ENCODE results near the gene TRAM2.

The TRAM2 gene

DNA sequence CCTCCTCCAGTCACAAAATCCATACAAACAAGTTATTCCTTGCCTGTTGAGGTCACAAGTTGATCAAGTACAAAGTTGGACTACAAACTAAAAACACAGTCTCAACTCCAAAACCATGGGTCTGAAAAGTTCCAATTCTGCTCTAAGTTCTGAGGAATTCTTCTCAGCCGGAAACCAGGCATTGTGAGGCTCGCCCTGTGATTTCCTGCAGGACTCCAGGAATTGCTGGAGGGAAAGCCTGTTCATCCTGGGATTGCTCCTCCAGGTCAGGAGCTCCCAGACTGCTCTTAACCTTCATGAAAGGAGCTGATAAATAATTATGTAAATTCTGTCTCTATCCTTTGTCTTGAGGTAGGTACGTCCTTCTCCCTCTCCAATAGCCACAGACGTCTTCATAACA is 8.5 kb downstream of the TRAM2 start:
- H3K79me2 ChIP-seq (ENCODE audit: insufficient read depth, low read length) = peaks cover 96% of the 10 kb centered on the region
- no peaks in the 10 kb centered on the region for H3K9me2 ChIP-seq (ENCODE audit: low read depth, low read length)
- H4K20me1 ChIP-seq (ENCODE audit: insufficient read depth, low read length) = no peaks in the 10 kb centered on the region
- no peak overlapping the region for H3K4me2 ChIP-seq (ENCODE audit: low read length)
- peaks cover 40% of the 10 kb centered on the region; the same call in 1 of the 2 replicates for H3K36me3 ChIP-seq (ENCODE audit: insufficient read depth, low read length)
- no peak for TF ChIP-seq EZH2 (IDR thresholded peaks at IDR 0.05; ENCODE audit: borderline replicate concordance, low read length)
- TF ChIP-seq, protein P1, sequence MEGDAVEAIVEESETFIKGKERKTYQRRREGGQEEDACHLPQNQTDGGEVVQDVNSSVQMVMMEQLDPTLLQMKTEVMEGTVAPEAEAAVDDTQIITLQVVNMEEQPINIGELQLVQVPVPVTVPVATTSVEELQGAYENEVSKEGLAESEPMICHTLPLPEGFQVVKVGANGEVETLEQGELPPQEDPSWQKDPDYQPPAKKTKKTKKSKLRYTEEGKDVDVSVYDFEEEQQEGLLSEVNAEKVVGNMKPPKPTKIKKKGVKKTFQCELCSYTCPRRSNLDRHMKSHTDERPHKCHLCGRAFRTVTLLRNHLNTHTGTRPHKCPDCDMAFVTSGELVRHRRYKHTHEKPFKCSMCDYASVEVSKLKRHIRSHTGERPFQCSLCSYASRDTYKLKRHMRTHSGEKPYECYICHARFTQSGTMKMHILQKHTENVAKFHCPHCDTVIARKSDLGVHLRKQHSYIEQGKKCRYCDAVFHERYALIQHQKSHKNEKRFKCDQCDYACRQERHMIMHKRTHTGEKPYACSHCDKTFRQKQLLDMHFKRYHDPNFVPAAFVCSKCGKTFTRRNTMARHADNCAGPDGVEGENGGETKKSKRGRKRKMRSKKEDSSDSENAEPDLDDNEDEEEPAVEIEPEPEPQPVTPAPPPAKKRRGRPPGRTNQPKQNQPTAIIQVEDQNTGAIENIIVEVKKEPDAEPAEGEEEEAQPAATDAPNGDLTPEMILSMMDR (IDR thresholded peaks at IDR 0.05; ENCODE audit: low read length) = no peak
- H3K4me3 ChIP-seq (ENCODE audit: low read depth, low read length, poor library complexity, severe bottlenecking) = no peak overlapping the region
- no peaks in the 10 kb centered on the region for H3F3A ChIP-seq (ENCODE audit: insufficient read depth, low read length)
- H3K4me1 ChIP-seq (ENCODE audit: insufficient read depth, low read length, severe bottlenecking) = peaks cover 98% of the 10 kb centered on the region
- peak overlapping the region; percentile 3 for H3K27ac ChIP-seq (ENCODE audit: low read depth, low read length, poor library complexity, severe bottlenecking)
- H3K9ac ChIP-seq (ENCODE audit: low read length) = no peak overlapping the region
- H3K9me3 ChIP-seq (ENCODE audit: low read length) = no peaks in the 10 kb centered on the region
- no peak overlapping the region for H2AFZ ChIP-seq (ENCODE audit: low read length)
- H3K27me3 ChIP-seq (ENCODE audit: insufficient read depth, low read length) = no peaks in the 10 kb centered on the region

DNA sequence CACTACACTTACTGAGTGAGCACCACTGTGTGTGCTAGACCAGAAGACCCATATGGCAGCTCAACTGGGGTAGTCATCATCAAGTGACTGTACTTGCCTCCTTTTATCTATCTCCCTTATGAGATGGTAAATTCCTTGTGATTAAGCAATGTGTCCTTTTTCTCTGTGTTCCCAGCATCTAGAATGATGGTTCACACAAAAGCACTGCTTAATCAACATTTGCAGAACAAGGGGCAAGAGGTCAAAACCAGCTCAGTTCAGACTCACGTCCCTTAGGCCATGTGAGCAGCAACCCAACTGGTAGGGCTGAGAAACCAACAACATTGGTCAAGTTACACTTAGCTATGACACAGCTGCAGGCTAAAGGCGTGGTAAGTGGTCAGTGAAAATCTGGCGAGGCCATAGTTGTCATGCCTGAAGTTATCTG is 10.0 kb downstream of the TRAM2 start:
- Histone ChIP-seq H3K4me3 (ENCODE audit: low read depth, low read length, poor library complexity, severe bottlenecking) (no peak overlapping the region), H3K79me2 (ENCODE audit: insufficient read depth, low read length) (peaks cover 98% of the 10 kb centered on the region), H3F3A (ENCODE audit: insufficient read depth, low read length) (no peaks in the 10 kb centered on the region), H2AFZ (ENCODE audit: low read length) (no peak overlapping the region), H3K36me3 (ENCODE audit: insufficient read depth, low read length) (peaks cover 33% of the 10 kb centered on the region; the same call in 1 of the 2 replicates), H3K27me3 (ENCODE audit: insufficient read depth, low read length) (no peaks in the 10 kb centered on the region), H3K9me2 (ENCODE audit: low read depth, low read length) (no peaks in the 10 kb centered on the region), H3K4me1 (ENCODE audit: insufficient read depth, low read length, severe bottlenecking) (peaks cover 91% of the 10 kb centered on the region), H3K27ac (ENCODE audit: low read depth, low read length, poor library complexity, severe bottlenecking) (peak overlapping the region; percentile 32), H4K20me1 (ENCODE audit: insufficient read depth, low read length) (no peaks in the 10 kb centered on the region), H3K9ac (ENCODE audit: low read length) (no peak overlapping the region), H3K4me2 (ENCODE audit: low read length) (peak overlapping the region; percentile 13; the same call in 1 of the 2 replicates), H3K9me3 (ENCODE audit: low read length) (no peaks in the 10 kb centered on the region)
- no peak for TF ChIP-seq EZH2 (IDR thresholded peaks at IDR 0.05; ENCODE audit: borderline replicate concordance, low read length)
- TF ChIP-seq, protein P1 (IDR thresholded peaks at IDR 0.05; ENCODE audit: low read length) = no peak

DNA sequence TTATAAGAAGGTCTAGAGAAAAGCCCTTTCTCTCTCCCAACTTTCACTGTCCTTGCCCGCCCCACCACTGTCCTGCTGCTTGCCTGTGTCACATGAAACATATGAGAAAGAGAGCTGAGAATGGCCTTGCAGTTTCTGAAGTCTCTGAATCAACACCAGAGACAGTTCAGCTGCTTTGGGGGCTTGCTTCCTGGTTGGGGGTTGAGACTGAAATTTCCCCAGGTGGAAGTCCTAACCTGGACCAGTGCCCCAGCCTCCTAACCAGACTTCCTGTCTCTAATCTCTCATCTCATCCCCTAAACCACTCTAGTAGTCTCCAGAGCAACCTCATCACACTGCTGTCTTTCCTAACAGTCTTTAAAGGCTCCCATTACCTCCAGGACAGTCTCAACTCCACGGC is 10.7 kb downstream of the TRAM2 start:
- Histone ChIP-seq H3K9ac (ENCODE audit: low read length) (no peak overlapping the region), H4K20me1 (ENCODE audit: insufficient read depth, low read length) (no peaks in the 10 kb centered on the region), H3K4me2 (ENCODE audit: low read length) (peak overlapping the region; percentile 13; the same call in 1 of the 2 replicates), H3K4me3 (ENCODE audit: low read depth, low read length, poor library complexity, severe bottlenecking) (no peak overlapping the region), H3K27ac (ENCODE audit: low read depth, low read length, poor library complexity, severe bottlenecking) (peak overlapping the region; percentile 32), H3K4me1 (ENCODE audit: insufficient read depth, low read length, severe bottlenecking) (peaks cover 85% of the 10 kb centered on the region), H3K27me3 (ENCODE audit: insufficient read depth, low read length) (no peaks in the 10 kb centered on the region), H3F3A (ENCODE audit: insufficient read depth, low read length) (no peaks in the 10 kb centered on the region), H3K79me2 (ENCODE audit: insufficient read depth, low read length) (peaks cover 94% of the 10 kb centered on the region), H3K36me3 (ENCODE audit: insufficient read depth, low read length) (peaks cover 30% of the 10 kb centered on the region; the same call in 1 of the 2 replicates), H3K9me3 (ENCODE audit: low read length) (no peaks in the 10 kb centered on the region), H2AFZ (ENCODE audit: low read length) (no peak overlapping the region), H3K9me2 (ENCODE audit: low read depth, low read length) (no peaks in the 10 kb centered on the region)
- TF ChIP-seq EZH2 (IDR thresholded peaks at IDR 0.05; ENCODE audit: borderline replicate concordance, low read length) = no peak
- TF ChIP-seq, protein P1 (IDR thresholded peaks at IDR 0.05; ENCODE audit: low read length) = no peak

All from OCI-LY1 (cell line).